OCI-LY3 (cell line): Measurements from ENCODE around the gene OGFR.

Experiments used
- H2AFZ ChIP-seq: fragments of 200-600, 300-600 bp; shearing (Covaris generic); 2 replicates; pipeline ENCODE4 v1.6.0; 2014; ENCODE audit warnings: antibody characterized with exemption, low read depth, low read length
- H3K27ac ChIP-seq: fragments of 200-600, 300-600 bp; sonication (generic); 2 replicates; pipeline ENCODE4 v1.5.1; 2014; ENCODE audit warnings: mild to moderate bottlenecking, low read length, moderate library complexity, mixed read lengths
- H3K27me3 ChIP-seq: fragments of 200-600, 300-600 bp; sonication (generic); 2 replicates; pipeline ENCODE4 v1.6.1; 2014; ENCODE audit warnings: low read depth, low read length, mixed read lengths
- H3K36me3 ChIP-seq: fragments of 200-600, 300-600 bp; sonication (generic); replicated peaks from 2 replicates; pipeline ENCODE3; 2014; ENCODE audit warnings: low read depth, low read length, mixed read lengths
- H3K4me1 ChIP-seq: fragments of 300-600, 200-600 bp; sonication (generic); 2 replicates; pipeline ENCODE4 v1.6.1; 2014; ENCODE audit warnings: low read length, mixed read lengths
- H3K4me2 ChIP-seq: fragments of 200-600, 300-600 bp; sonication (generic); 2 replicates; pipeline ENCODE4 v1.6.1; 2014; ENCODE audit warnings: low read length, mixed read lengths
- H3K4me3 ChIP-seq: fragments of 300-600, 200-600 bp; sonication (generic); 2 replicates; pipeline ENCODE4 v1.5.1; 2014; ENCODE audit warnings: antibody characterized with exemption, mild to moderate bottlenecking, low read length, moderate library complexity
- H3K79me2 ChIP-seq: fragments of 300-600, 200-600 bp; shearing (Covaris generic); 2 replicates; pipeline ENCODE4 v1.6.1; 2014; ENCODE audit warnings: mild to moderate bottlenecking, low read length, mixed read lengths
- H3K9ac ChIP-seq: fragments of 300-600, 200-600 bp; shearing (Covaris generic); 2 replicates; pipeline ENCODE4 v1.6.0; 2014; ENCODE audit warnings: mild to moderate bottlenecking, low read length, moderate library complexity
- H3K9me3 ChIP-seq: fragments of 200-600, 300-600 bp; shearing (Covaris generic); 2 replicates; pipeline ENCODE4 v1.6.1; 2014; ENCODE audit warnings: low read length, mixed read lengths; ENCODE audit not compliant: insufficient read depth
- H4K20me1 ChIP-seq: fragments of 200-600, 300-600 bp; sonication (generic); 2 replicates; pipeline ENCODE4 v1.6.1; 2016; ENCODE audit warnings: low read length, mixed read lengths; ENCODE audit not compliant: insufficient read depth
- CTCF ChIP-seq: fragments of 200-600, 300-600 bp; sonication (generic); IDR thresholded peaks from 2 replicates; pipeline ENCODE4 v1.5.1; 2014; ENCODE audit warnings: antibody characterized with exemption, low read length, low read depth
- EZH2phosphoT487 ChIP-seq: fragments of 200-600 bp; shearing (Covaris generic); IDR thresholded peaks from 2 replicates; pipeline ENCODE4 v1.6.1; 2018; ENCODE audit warnings: antibody characterized with exemption, mixed run types, low read depth

OGFR gene

DNA sequence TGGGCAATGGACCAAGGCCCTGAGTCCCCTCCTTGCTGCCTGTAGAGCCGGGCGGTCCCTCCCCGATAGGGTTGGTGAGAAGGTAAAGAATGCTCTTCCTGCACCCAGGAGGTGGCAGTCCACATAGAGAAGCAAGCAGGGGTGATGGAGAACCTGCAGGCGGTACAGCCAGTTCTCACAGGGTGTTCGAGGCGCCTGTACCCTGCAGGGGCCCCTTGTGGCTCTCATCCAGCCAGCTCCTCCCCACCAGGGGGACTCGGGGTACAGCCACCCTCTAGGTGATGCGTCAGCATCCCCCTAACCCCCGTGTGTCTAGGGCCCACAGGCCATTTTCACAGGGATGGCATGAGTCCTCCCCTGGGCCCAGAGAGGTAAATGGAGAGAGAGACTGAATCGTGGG lies 7.1 kb downstream of the OGFR start:
- Histone ChIP-seq H3K36me3 (peaks cover 52% of the 10 kb centered on the region), H3K27me3 (no peaks in the 10 kb centered on the region), H4K20me1 (peaks cover 50% of the 10 kb centered on the region), H3K4me1 (peaks cover 15% of the 10 kb centered on the region), H3K79me2 (peaks cover 23% of the 10 kb centered on the region), H3K4me2 (no peak overlapping the region), H2AFZ (no peak overlapping the region), H3K9me3 (no peaks in the 10 kb centered on the region), H3K4me3 (no peak overlapping the region), H3K27ac (no peak overlapping the region), H3K9ac (no peak overlapping the region)
- no peak for TF ChIP-seq CTCF
- TF ChIP-seq EZH2phosphoT487: no peak

- TF ChIP-seq EZH2phosphoT487: no peak
- TF ChIP-seq CTCF: no peak
- H3K27ac ChIP-seq: no peak overlapping the region
- no peak overlapping the region for H3K4me3 ChIP-seq
- H2AFZ ChIP-seq: no peak overlapping the region
- no peak overlapping the region for H3K9ac ChIP-seq
- H4K20me1 ChIP-seq: peaks cover 43% of the 10 kb centered on the region
- no peaks in the 10 kb centered on the region for H3K9me3 ChIP-seq
- no peak overlapping the region for H3K4me2 ChIP-seq
- no peaks in the 10 kb centered on the region for H3K27me3 ChIP-seq
- peaks cover 17% of the 10 kb centered on the region for H3K79me2 ChIP-seq
- H3K36me3 ChIP-seq: peaks cover 46% of the 10 kb centered on the region
- H3K4me1 ChIP-seq: peaks cover 9% of the 10 kb centered on the region
Observed at GRCh38 chr20:62812181-62812906, 7.7 kb downstream of the OGFR start.

DNA sequence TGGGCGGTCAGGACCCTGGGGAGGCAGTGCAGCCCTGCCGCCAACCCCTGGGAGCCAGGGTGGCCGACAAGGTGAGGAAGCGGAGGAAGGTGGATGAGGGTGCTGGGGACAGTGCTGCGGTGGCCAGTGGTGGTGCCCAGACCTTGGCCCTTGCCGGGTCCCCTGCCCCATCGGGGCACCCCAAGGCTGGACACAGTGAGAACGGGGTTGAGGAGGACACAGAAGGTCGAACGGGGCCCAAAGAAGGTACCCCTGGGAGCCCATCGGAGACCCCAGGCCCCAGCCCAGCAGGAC lies 8.2 kb downstream of the OGFR start:
- no peak overlapping the region for H3K9ac ChIP-seq
- TF ChIP-seq CTCF (no peak), EZH2phosphoT487 (no peak)
- H3K4me2 ChIP-seq: no peak overlapping the region
- peaks cover 41% of the 10 kb centered on the region for H3K36me3 ChIP-seq
- H3K79me2 ChIP-seq: peaks cover 12% of the 10 kb centered on the region
- no peak overlapping the region for H3K27ac ChIP-seq
- peaks cover 4% of the 10 kb centered on the region; the same call in 1 of the 2 replicates for H3K4me1 ChIP-seq
- no peaks in the 10 kb centered on the region for H3K9me3 ChIP-seq
- peaks cover 38% of the 10 kb centered on the region for H4K20me1 ChIP-seq
- no peak overlapping the region for H3K4me3 ChIP-seq
- H3K27me3 ChIP-seq: no peaks in the 10 kb centered on the region
- H2AFZ ChIP-seq: no peak overlapping the region

- Histone ChIP-seq H3K27ac (no peak overlapping the region), H3K79me2 (peaks cover 5% of the 10 kb centered on the region; the same call in 1 of the 2 replicates), H4K20me1 (peaks cover 36% of the 10 kb centered on the region), H3K9me3 (no peaks in the 10 kb centered on the region), H3K9ac (no peak overlapping the region), H2AFZ (no peak overlapping the region), H3K4me3 (no peak overlapping the region), H3K36me3 (peaks cover 40% of the 10 kb centered on the region), H3K27me3 (no peaks in the 10 kb centered on the region), H3K4me1 (no peaks in the 10 kb centered on the region), H3K4me2 (no peak overlapping the region)
- TF ChIP-seq EZH2phosphoT487: no peak
Observed at GRCh38 chr20:62813588-62813987, 9.0 kb downstream of the OGFR start.
